Astrocyte (in vitro differentiated cells and primary cell): ENCODE data around the gene ECE2.

Experiments used
- EZH2 ChIP-seq: IDR thresholded peaks from 2 replicates; pipeline ENCODE4 v1.6.1; 2012; ENCODE audit warnings: mild to moderate bottlenecking, low read length, inconsistent platforms; ENCODE audit not compliant: insufficient read depth
- TF ChIP-seq, protein P1 (sequence below): IDR thresholded peaks from 2 replicates; pipeline ENCODE4 v1.5.1; 2011; ENCODE audit warnings: low read depth, mild to moderate bottlenecking, inconsistent platforms, low read length, moderate library complexity; ENCODE audit not compliant: insufficient read depth

DNA sequence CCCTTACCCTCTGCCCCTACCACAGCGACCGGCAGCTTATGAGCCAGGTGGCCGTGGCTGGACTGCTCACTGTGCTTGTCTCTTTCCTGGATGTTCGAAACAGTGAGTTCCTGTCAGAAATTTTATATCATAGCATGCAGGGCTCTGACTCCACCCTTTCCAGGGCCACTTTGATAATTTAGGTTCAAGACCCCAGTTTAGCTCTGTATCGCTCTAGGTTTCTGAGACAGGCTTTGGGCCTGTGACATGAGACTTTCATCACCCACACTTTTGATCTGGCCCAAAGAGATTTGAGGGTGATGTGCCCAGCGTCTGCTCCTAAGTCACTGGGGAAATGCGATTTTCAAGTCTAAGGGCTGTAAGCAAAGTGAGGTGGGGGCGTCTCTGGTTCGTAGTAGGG lies 32.1 kb downstream of the ECE2 start:
- TF ChIP-seq EZH2 = no peak
- TF ChIP-seq, protein P1, sequence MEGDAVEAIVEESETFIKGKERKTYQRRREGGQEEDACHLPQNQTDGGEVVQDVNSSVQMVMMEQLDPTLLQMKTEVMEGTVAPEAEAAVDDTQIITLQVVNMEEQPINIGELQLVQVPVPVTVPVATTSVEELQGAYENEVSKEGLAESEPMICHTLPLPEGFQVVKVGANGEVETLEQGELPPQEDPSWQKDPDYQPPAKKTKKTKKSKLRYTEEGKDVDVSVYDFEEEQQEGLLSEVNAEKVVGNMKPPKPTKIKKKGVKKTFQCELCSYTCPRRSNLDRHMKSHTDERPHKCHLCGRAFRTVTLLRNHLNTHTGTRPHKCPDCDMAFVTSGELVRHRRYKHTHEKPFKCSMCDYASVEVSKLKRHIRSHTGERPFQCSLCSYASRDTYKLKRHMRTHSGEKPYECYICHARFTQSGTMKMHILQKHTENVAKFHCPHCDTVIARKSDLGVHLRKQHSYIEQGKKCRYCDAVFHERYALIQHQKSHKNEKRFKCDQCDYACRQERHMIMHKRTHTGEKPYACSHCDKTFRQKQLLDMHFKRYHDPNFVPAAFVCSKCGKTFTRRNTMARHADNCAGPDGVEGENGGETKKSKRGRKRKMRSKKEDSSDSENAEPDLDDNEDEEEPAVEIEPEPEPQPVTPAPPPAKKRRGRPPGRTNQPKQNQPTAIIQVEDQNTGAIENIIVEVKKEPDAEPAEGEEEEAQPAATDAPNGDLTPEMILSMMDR = no peak
